Testis (tissue), 2 donors: Measurements from ENCODE around the gene KCTD17.

ENCODE experiments used
- POLR2A ChIP-seq: fragments of 450-650 bp; IDR thresholded peaks from one replicate; pipeline ENCODE4 v1.6.1; 2017; ENCODE audit warnings: antibody characterized with exemption, mild to moderate bottlenecking, moderate library complexity
- TF ChIP-seq, protein P1 (sequence below), 3 experiments: fragments of 450-650 bp in 2 of 3; fragments of 200-600 bp in 1 of 3; sonication (generic) in 1 of 3; IDR thresholded peaks; one replicate each; pipeline ENCODE4 v1.5.1; 2016 to 2019; ENCODE audit warnings: antibody characterized with exemption in 3 of 3, mild to moderate bottlenecking in 2 of 3, moderate library complexity in 1 of 3

- TF ChIP-seq, protein P1, sequence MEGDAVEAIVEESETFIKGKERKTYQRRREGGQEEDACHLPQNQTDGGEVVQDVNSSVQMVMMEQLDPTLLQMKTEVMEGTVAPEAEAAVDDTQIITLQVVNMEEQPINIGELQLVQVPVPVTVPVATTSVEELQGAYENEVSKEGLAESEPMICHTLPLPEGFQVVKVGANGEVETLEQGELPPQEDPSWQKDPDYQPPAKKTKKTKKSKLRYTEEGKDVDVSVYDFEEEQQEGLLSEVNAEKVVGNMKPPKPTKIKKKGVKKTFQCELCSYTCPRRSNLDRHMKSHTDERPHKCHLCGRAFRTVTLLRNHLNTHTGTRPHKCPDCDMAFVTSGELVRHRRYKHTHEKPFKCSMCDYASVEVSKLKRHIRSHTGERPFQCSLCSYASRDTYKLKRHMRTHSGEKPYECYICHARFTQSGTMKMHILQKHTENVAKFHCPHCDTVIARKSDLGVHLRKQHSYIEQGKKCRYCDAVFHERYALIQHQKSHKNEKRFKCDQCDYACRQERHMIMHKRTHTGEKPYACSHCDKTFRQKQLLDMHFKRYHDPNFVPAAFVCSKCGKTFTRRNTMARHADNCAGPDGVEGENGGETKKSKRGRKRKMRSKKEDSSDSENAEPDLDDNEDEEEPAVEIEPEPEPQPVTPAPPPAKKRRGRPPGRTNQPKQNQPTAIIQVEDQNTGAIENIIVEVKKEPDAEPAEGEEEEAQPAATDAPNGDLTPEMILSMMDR (IDR thresholded peaks at IDR 0.05) = no peak
- no peak for TF ChIP-seq POLR2A
These were observed 36.6 kb downstream of the KCTD17 start for GRCh38 chr22:37088108-37088605.
